SK-N-SH (cell line): ENCODE results near the gene TMEM92. TPM values are rescaled to one million over a fixed set of nuclear protein-coding genes. Genes with fewer than 3 reads are reported as not detected.

Experiments
- CTCF ChIA-PET: fragments of 300-600, 350-600 bp; formaldehyde crosslinking; extraction: SDS; loops from one replicate; lab custom pipeline; 2021; lab: Yijun Ruan, JAX
- POLR2A ChIA-PET: fragments of 350-600 bp; sonication (Branson Sonifier 250); formaldehyde crosslinking; extraction: SDS; loops from one replicate; lab custom pipeline; 2020; ENCODE audit warnings: antibody characterized with exemption, inconsistent platforms; lab: Yijun Ruan, JAX
- DNase-seq: peaks from one replicate; pipeline ENCODE4 v3.0.0; 2012
- H2AFZ ChIP-seq: fragments of 200-600 bp; sonication (generic); 2 replicates; pipeline ENCODE4 v1.8.1; 2016; ENCODE audit warnings: antibody characterized with exemption, mild to moderate bottlenecking, low read depth
- H3F3A ChIP-seq: fragments of 200-600 bp; sonication (generic); replicated peaks from 2 replicates; pipeline ENCODE3; 2016; ENCODE audit warnings: antibody characterized with exemption, mild to moderate bottlenecking; ENCODE audit not compliant: insufficient read depth
- H3K27ac ChIP-seq, 2 experiments: fragments of 200-500 bp in 1 of 2; fragments of 200-600 bp in 1 of 2; sonication (Bioruptor generic) in 1 of 2; sonication (generic), shearing (Covaris generic) in 1 of 2; 2 replicates each; pipeline versions ENCODE4 v1.5.1 to v1.6.1; 2014 to 2016; ENCODE audit warnings: low read depth in 2 of 2, inconsistent platforms in 1 of 2, low read length in 1 of 2, mild to moderate bottlenecking in 1 of 2, mixed read lengths in 1 of 2
- H3K27me3 ChIP-seq: fragments of 200-600 bp; sonication (generic), shearing (Covaris generic); 2 replicates; pipeline ENCODE4 v1.6.1; 2016; ENCODE audit warnings: mixed run types; ENCODE audit not compliant: insufficient read depth
- H3K36me3 ChIP-seq, 2 experiments: fragments of 200-500 bp in 1 of 2; fragments of 200-600 bp in 1 of 2; sonication (Bioruptor generic) in 1 of 2; sonication (generic) in 1 of 2; replicated peaks in 1 of 2; 2 replicates each; pipeline versions ENCODE3 to v1.5.1; 2014 to 2016; ENCODE audit warnings: low read length in 1 of 2, mild to moderate bottlenecking in 1 of 2; ENCODE audit not compliant: insufficient read depth in 2 of 2, control insufficient read depth in 1 of 2
- H3K4me1 ChIP-seq, 2 experiments: fragments of 200-500 bp in 1 of 2; fragments of 200-600 bp in 1 of 2; sonication (Bioruptor generic) in 1 of 2; sonication (generic), shearing (Covaris generic) in 1 of 2; 2 replicates each; pipeline versions ENCODE4 v1.5.1 to v1.6.1; 2014 to 2016; ENCODE audit warnings: low read depth in 1 of 2, low read length in 1 of 2, mixed run types in 1 of 2; ENCODE audit not compliant: insufficient read depth in 2 of 2, control insufficient read depth in 1 of 2
- H3K4me2 ChIP-seq: fragments of 200-600 bp; sonication (generic), shearing (Covaris generic); 2 replicates; pipeline ENCODE4 v1.6.1; 2017; ENCODE audit warnings: mixed run types
- H3K4me3 ChIP-seq, 2 experiments: fragments of 200-500 bp in 1 of 2; fragments of 200-600 bp in 1 of 2; sonication (Bioruptor generic) in 1 of 2; sonication (generic), shearing (Covaris generic) in 1 of 2; 2 replicates each; pipeline versions ENCODE4 v1.5.1 to v1.8.1; 2014 to 2016; ENCODE audit warnings: low read depth in 2 of 2, inconsistent platforms in 1 of 2, low read length in 1 of 2, mild to moderate bottlenecking in 1 of 2, mixed read lengths in 1 of 2, moderate library complexity in 1 of 2
- H3K79me2 ChIP-seq: fragments of 200-600 bp; sonication (generic); 2 replicates; pipeline ENCODE4 v1.8.1; 2017; ENCODE audit warnings: mild to moderate bottlenecking; ENCODE audit not compliant: insufficient read depth
- H3K9ac ChIP-seq: fragments of 200-600 bp; sonication (generic); 2 replicates; pipeline ENCODE4 v1.6.1; 2017; ENCODE audit warnings: mixed run types
- H3K9me2 ChIP-seq: fragments of 200-600 bp; sonication (generic); 2 replicates; pipeline ENCODE4 v1.6.1; 2017; ENCODE audit warnings: mixed run types
- H3K9me3 ChIP-seq: fragments of 200-600 bp; sonication (generic); 2 replicates; pipeline ENCODE4 v1.6.1; 2017; ENCODE audit warnings: mixed run types, mild to moderate bottlenecking, moderate library complexity
- H4K20me1 ChIP-seq: fragments of 200-600 bp; sonication (generic); 2 replicates; pipeline ENCODE4 v1.6.1; 2017; ENCODE audit warnings: mild to moderate bottlenecking, mixed run types; ENCODE audit not compliant: insufficient read depth
- CHD2 ChIP-seq: fragments of 150-350 bp; IDR thresholded peaks from 2 replicates; pipeline ENCODE4 v1.6.1; 2018; ENCODE audit warnings: low read length; ENCODE audit not compliant: partially characterized antibody
- ELF1 ChIP-seq: IDR thresholded peaks from 2 replicates; pipeline ENCODE4 v1.4.0; 2012
- EP300 ChIP-seq, 2 experiments: IDR thresholded peaks; 2 replicates each; pipeline versions ENCODE4 v1.4.0 to v1.6.1; 2012; ENCODE audit warnings: borderline replicate concordance in 1 of 2, low read depth in 1 of 2, low read length in 1 of 2
- EZH2phosphoT487 ChIP-seq: fragments of 200-600 bp; sonication (generic); IDR thresholded peaks from 2 replicates; pipeline ENCODE4 v1.6.1; 2017; ENCODE audit warnings: low read depth, mixed run types, mild to moderate bottlenecking, antibody characterized with exemption, moderate library complexity, borderline replicate concordance
- FOSL2 ChIP-seq: IDR thresholded peaks from 2 replicates; pipeline ENCODE4 v1.4.0; 2012; ENCODE audit warnings: low read depth, mild to moderate bottlenecking, moderate library complexity, borderline replicate concordance
- GABPA ChIP-seq: IDR thresholded peaks from 2 replicates; pipeline ENCODE4 v1.4.0; 2012; ENCODE audit warnings: low read depth, mild to moderate bottlenecking
- NFIC ChIP-seq: IDR thresholded peaks from 2 replicates; pipeline ENCODE4 v1.4.0; 2012; ENCODE audit warnings: borderline replicate concordance
- NRF1 ChIP-seq: IDR thresholded peaks from 2 replicates; pipeline ENCODE4 v1.6.1; 2012; ENCODE audit warnings: low read depth, mild to moderate bottlenecking, low read length
- POLR2AphosphoS5 ChIP-seq: IDR thresholded peaks from 2 replicates; pipeline ENCODE4 v1.6.1; 2012; ENCODE audit warnings: low read depth, low read length
- RAD21 ChIP-seq: IDR thresholded peaks from 2 replicates; pipeline ENCODE4 v1.6.1; 2012; ENCODE audit warnings: mild to moderate bottlenecking, low read length
- RCOR1 ChIP-seq: fragments of 150-350 bp; IDR thresholded peaks from 2 replicates; pipeline ENCODE4 v1.6.1; 2017; ENCODE audit warnings: antibody characterized with exemption, low read length
- SMC3 ChIP-seq: IDR thresholded peaks from 2 replicates; pipeline ENCODE4 v1.6.1; 2012; ENCODE audit warnings: low read depth, low read length, improper control_type of control experiment
- TAF1 ChIP-seq: IDR thresholded peaks from 2 replicates; pipeline ENCODE4 v1.6.1; 2012; ENCODE audit warnings: low read depth, mild to moderate bottlenecking, low read length, moderate library complexity, borderline replicate concordance
- WGBS: methylation state at CpG from one replicate; pipeline ENCODE4 v1.1.6; 2017; ENCODE audit warnings: low lambda C conversion rate; 5-methylcytosine and 5-hydroxymethylcytosine counted together
- polyA plus RNA-seq, 3 experiments: library from polyadenylated mRNA; depleted of rRNA; stranded (reverse); fragments of >200 nt; gene quantifications; 2 replicates each; pipeline ENCODE4 v1.2.3, GENCODE V29; 2012
- TF ChIP-seq, protein P1 (sequence below): IDR thresholded peaks from 2 replicates; pipeline ENCODE4 v1.6.1; 2012; ENCODE audit warnings: mild to moderate bottlenecking, low read depth, low read length, moderate library complexity
- TF ChIP-seq, protein P2 (sequence below): IDR thresholded peaks from 2 replicates; pipeline ENCODE4 v1.4.0; 2012; ENCODE audit warnings: low read depth, borderline replicate concordance
- TF ChIP-seq, protein P3 (sequence below): fragments of 200-600 bp; sonication (generic); IDR thresholded peaks from 2 replicates; pipeline ENCODE4 v1.6.1; 2017; ENCODE audit warnings: antibody characterized with exemption, mild to moderate bottlenecking, moderate library complexity
- TF ChIP-seq, protein P4 (sequence below): fragments of 150-350 bp; IDR thresholded peaks from 2 replicates; pipeline ENCODE4 v1.6.1; 2016; ENCODE audit warnings: mild to moderate bottlenecking, low read depth, low read length
- TF ChIP-seq, protein P5 (sequence below): IDR thresholded peaks from 2 replicates; pipeline ENCODE4 v1.4.0; 2012; ENCODE audit warnings: low read depth, borderline replicate concordance

The TMEM92 gene
- polyA plus RNA-seq, 1 of the 3 experiments (the other 2 are of a cell fraction) = 0.46 TPM

DNA sequence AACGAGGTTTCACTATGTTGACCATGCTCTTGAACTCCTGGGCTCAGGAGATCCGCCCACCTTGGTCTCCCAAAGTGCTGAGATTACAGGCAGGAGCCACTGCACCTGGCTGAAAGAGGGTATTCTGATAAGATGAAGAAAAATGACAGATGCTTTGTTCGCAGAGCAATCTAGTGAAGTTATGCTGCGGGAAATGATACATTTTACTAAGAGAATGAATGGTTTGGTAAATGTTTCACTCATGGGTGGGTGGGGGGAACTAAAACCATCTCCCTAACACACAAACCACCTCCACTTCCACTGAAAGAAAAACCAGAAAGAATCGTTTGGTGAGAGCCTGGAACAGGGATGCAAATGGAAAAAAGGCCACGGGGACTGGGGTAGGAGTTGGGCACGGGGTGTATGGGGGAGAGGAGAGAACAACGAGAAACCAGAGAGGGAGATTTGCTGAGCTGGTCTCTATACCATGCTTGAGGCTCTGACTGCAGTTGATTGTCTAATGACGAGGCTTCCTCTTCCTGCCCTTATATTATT lies 52.6 kb downstream of the TMEM92 start:
- Histone ChIP-seq H3K9me3 (no peaks in the 10 kb centered on the region), H3K4me2 (no peak overlapping the region), H3K4me3 (no peak overlapping the region), H3K9ac (no peak overlapping the region), H3K9me2 (no peaks in the 10 kb centered on the region), H3K27ac (no peak overlapping the region), H3K79me2 (no peaks in the 10 kb centered on the region), H2AFZ (no peak overlapping the region), H3K36me3 (no peaks in the 10 kb centered on the region), H3F3A (peaks cover 17% of the 10 kb centered on the region), H3K27me3 (no peaks in the 10 kb centered on the region), H4K20me1 (no peaks in the 10 kb centered on the region), H3K4me1 (peaks cover 0 to 10% of the 10 kb centered on the region in 2 experiments; a peak in 3 of 4 replicates)
- ChIA-PET CTCF (interaction anchor here (1.3 kb wide), 1 partner anchor 30 kb away, joined by 4 read pairs; no protein-coding TSS in a partner anchor), POLR2A (no interaction called here)
- TF ChIP-seq TAF1 (no peak), NRF1 (no peak), RCOR1 (no peak), NFIC (no peak), EZH2phosphoT487 (no peak), CHD2 (no peak), GABPA (no peak), FOSL2 (no peak), EP300 (IDR thresholded peaks at IDR 0.05; ENCODE audit: borderline replicate concordance in 1 of 2, low read depth in 1 of 2, low read length in 1 of 2) (no peak), ELF1 (no peak), SMC3 (no peak), POLR2AphosphoS5 (no peak), RAD21 (no peak)
- TF ChIP-seq, protein P1, sequence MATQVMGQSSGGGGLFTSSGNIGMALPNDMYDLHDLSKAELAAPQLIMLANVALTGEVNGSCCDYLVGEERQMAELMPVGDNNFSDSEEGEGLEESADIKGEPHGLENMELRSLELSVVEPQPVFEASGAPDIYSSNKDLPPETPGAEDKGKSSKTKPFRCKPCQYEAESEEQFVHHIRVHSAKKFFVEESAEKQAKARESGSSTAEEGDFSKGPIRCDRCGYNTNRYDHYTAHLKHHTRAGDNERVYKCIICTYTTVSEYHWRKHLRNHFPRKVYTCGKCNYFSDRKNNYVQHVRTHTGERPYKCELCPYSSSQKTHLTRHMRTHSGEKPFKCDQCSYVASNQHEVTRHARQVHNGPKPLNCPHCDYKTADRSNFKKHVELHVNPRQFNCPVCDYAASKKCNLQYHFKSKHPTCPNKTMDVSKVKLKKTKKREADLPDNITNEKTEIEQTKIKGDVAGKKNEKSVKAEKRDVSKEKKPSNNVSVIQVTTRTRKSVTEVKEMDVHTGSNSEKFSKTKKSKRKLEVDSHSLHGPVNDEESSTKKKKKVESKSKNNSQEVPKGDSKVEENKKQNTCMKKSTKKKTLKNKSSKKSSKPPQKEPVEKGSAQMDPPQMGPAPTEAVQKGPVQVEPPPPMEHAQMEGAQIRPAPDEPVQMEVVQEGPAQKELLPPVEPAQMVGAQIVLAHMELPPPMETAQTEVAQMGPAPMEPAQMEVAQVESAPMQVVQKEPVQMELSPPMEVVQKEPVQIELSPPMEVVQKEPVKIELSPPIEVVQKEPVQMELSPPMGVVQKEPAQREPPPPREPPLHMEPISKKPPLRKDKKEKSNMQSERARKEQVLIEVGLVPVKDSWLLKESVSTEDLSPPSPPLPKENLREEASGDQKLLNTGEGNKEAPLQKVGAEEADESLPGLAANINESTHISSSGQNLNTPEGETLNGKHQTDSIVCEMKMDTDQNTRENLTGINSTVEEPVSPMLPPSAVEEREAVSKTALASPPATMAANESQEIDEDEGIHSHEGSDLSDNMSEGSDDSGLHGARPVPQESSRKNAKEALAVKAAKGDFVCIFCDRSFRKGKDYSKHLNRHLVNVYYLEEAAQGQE = no peak
- TF ChIP-seq, protein P2, sequence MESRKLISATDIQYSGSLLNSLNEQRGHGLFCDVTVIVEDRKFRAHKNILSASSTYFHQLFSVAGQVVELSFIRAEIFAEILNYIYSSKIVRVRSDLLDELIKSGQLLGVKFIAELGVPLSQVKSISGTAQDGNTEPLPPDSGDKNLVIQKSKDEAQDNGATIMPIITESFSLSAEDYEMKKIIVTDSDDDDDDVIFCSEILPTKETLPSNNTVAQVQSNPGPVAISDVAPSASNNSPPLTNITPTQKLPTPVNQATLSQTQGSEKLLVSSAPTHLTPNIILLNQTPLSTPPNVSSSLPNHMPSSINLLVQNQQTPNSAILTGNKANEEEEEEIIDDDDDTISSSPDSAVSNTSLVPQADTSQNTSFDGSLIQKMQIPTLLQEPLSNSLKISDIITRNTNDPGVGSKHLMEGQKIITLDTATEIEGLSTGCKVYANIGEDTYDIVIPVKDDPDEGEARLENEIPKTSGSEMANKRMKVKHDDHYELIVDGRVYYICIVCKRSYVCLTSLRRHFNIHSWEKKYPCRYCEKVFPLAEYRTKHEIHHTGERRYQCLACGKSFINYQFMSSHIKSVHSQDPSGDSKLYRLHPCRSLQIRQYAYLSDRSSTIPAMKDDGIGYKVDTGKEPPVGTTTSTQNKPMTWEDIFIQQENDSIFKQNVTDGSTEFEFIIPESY = no peak
- TF ChIP-seq, protein P3, sequence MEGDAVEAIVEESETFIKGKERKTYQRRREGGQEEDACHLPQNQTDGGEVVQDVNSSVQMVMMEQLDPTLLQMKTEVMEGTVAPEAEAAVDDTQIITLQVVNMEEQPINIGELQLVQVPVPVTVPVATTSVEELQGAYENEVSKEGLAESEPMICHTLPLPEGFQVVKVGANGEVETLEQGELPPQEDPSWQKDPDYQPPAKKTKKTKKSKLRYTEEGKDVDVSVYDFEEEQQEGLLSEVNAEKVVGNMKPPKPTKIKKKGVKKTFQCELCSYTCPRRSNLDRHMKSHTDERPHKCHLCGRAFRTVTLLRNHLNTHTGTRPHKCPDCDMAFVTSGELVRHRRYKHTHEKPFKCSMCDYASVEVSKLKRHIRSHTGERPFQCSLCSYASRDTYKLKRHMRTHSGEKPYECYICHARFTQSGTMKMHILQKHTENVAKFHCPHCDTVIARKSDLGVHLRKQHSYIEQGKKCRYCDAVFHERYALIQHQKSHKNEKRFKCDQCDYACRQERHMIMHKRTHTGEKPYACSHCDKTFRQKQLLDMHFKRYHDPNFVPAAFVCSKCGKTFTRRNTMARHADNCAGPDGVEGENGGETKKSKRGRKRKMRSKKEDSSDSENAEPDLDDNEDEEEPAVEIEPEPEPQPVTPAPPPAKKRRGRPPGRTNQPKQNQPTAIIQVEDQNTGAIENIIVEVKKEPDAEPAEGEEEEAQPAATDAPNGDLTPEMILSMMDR = no peak
- TF ChIP-seq, protein P4, sequence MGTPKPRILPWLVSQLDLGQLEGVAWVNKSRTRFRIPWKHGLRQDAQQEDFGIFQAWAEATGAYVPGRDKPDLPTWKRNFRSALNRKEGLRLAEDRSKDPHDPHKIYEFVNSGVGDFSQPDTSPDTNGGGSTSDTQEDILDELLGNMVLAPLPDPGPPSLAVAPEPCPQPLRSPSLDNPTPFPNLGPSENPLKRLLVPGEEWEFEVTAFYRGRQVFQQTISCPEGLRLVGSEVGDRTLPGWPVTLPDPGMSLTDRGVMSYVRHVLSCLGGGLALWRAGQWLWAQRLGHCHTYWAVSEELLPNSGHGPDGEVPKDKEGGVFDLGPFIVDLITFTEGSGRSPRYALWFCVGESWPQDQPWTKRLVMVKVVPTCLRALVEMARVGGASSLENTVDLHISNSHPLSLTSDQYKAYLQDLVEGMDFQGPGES = no peak
- TF ChIP-seq, protein P5, sequence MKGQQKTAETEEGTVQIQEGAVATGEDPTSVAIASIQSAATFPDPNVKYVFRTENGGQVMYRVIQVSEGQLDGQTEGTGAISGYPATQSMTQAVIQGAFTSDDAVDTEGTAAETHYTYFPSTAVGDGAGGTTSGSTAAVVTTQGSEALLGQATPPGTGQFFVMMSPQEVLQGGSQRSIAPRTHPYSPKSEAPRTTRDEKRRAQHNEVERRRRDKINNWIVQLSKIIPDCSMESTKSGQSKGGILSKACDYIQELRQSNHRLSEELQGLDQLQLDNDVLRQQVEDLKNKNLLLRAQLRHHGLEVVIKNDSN = no peak
- 76% methylated on average over 9 of the region's 9 CpGs for WGBS
- DNase-seq = no peak
